H9 (cell line): Measurements from ENCODE around the gene RO60. TPM values are rescaled to one million over a fixed set of nuclear protein-coding genes. Genes with fewer than 3 reads are reported as not detected.

ENCODE experiments used
- DNase-seq: peaks from one replicate; pipeline ENCODE4 v3.0.0-alpha.2; 2017
- H2AFZ ChIP-seq: one replicate; pipeline ENCODE4 v1.6.1; 2013; ENCODE audit warnings: mild to moderate bottlenecking, low read length, control low read depth, moderate library complexity
- H2AK5ac ChIP-seq: 2 replicates; pipeline ENCODE4 v1.6.1; 2013; ENCODE audit warnings: low read length, control low read depth, mixed read lengths; ENCODE audit not compliant: insufficient read length
- H2BK120ac ChIP-seq: one replicate; pipeline ENCODE4 v1.6.1; 2013; ENCODE audit warnings: low read depth, mild to moderate bottlenecking, low read length, control low read depth, inconsistent platforms; ENCODE audit not compliant: poor library complexity, severe bottlenecking
- H2BK12ac ChIP-seq: 2 replicates; pipeline ENCODE4 v1.6.1; 2013; ENCODE audit warnings: low read length, control low read depth, mixed read lengths, low read depth; ENCODE audit not compliant: insufficient read length
- H2BK15ac ChIP-seq: 2 replicates; pipeline ENCODE4 v1.6.1; 2013; ENCODE audit warnings: low read depth, low read length, control low read depth
- H2BK20ac ChIP-seq: one replicate; pipeline ENCODE4 v1.6.1; 2013; ENCODE audit warnings: low read depth, mild to moderate bottlenecking, low read length, control low read depth, inconsistent platforms; ENCODE audit not compliant: poor library complexity, severe bottlenecking
- H2BK5ac ChIP-seq: 2 replicates; pipeline ENCODE4 v1.6.1; 2013; ENCODE audit warnings: low read length, control low read depth, mixed read lengths; ENCODE audit not compliant: insufficient read length
- H3K14ac ChIP-seq: 2 replicates; pipeline ENCODE4 v1.6.1; 2013; ENCODE audit warnings: low read length, control low read depth; ENCODE audit not compliant: insufficient read depth
- H3K18ac ChIP-seq: 2 replicates; pipeline ENCODE4 v1.6.1; 2013; ENCODE audit warnings: low read depth, mild to moderate bottlenecking, mixed read lengths, low read length, control low read depth; ENCODE audit not compliant: insufficient read length
- H3K23ac ChIP-seq: 2 replicates; pipeline ENCODE4 v1.6.1; 2013; ENCODE audit warnings: low read length, control low read depth, mixed read lengths, low read depth; ENCODE audit not compliant: insufficient read length
- H3K23me2 ChIP-seq: 2 replicates; pipeline ENCODE4 v1.6.1; 2013; ENCODE audit warnings: low read depth, mild to moderate bottlenecking, mixed read lengths, low read length, control low read depth; ENCODE audit not compliant: insufficient read length, poor library complexity, severe bottlenecking
- H3K27ac ChIP-seq: 2 replicates; pipeline ENCODE4 v1.5.1; 2013; ENCODE audit warnings: low read length, control low read depth, mixed read lengths, low read depth; ENCODE audit not compliant: insufficient read length
- H3K27me3 ChIP-seq: 2 replicates; pipeline ENCODE4 v1.6.1; 2013; ENCODE audit warnings: low read length, control low read depth, inconsistent platforms; ENCODE audit not compliant: insufficient read depth
- H3K4ac ChIP-seq: 2 replicates; pipeline ENCODE4 v1.6.1; 2013; ENCODE audit warnings: low read depth, mild to moderate bottlenecking, control low read depth, inconsistent platforms, low read length, moderate library complexity
- H3K4me1 ChIP-seq: 2 replicates; pipeline ENCODE4 v1.6.1; 2013; ENCODE audit warnings: low read length, control low read depth, inconsistent platforms; ENCODE audit not compliant: insufficient read depth
- H3K4me2 ChIP-seq: 2 replicates; pipeline ENCODE4 v1.6.1; 2013; ENCODE audit warnings: low read length, control low read depth, mixed read lengths; ENCODE audit not compliant: insufficient read length, insufficient read depth
- H3K56ac ChIP-seq: 2 replicates; pipeline ENCODE4 v1.6.1; 2013; ENCODE audit warnings: low read depth, mild to moderate bottlenecking, mixed read lengths, low read length, control low read depth; ENCODE audit not compliant: insufficient read length
- H3K79me1 ChIP-seq: 2 replicates; pipeline ENCODE4 v1.6.1; 2013; ENCODE audit warnings: low read depth, mild to moderate bottlenecking, moderate library complexity, low read length, control low read depth, inconsistent platforms; ENCODE audit not compliant: insufficient read depth, poor library complexity, severe bottlenecking
- H3K79me2 ChIP-seq: 2 replicates; pipeline ENCODE4 v1.6.1; 2013; ENCODE audit warnings: low read length, control low read depth, inconsistent platforms; ENCODE audit not compliant: insufficient read depth
- H3K9ac ChIP-seq: 2 replicates; pipeline ENCODE4 v1.6.1; 2013; ENCODE audit warnings: low read length, control low read depth, mixed read lengths; ENCODE audit not compliant: insufficient read length; ENCODE audit errors: extremely low read depth
- H3K9me3 ChIP-seq: one replicate; pipeline ENCODE4 v1.6.1; 2013; ENCODE audit warnings: low read depth, low read length, inconsistent platforms; ENCODE audit not compliant: control insufficient read depth
- H3T11ph ChIP-seq: one replicate; pipeline ENCODE4 v1.6.1; 2013; ENCODE audit warnings: mild to moderate bottlenecking, low read length, control low read depth, inconsistent platforms
- H4K20me1 ChIP-seq: one replicate; pipeline ENCODE4 v1.6.1; 2013; ENCODE audit not compliant: control insufficient read depth, insufficient read length, insufficient read depth
- H4K5ac ChIP-seq: 2 replicates; pipeline ENCODE4 v1.6.1; 2013; ENCODE audit warnings: low read depth, mild to moderate bottlenecking, mixed read lengths, low read length, control low read depth; ENCODE audit not compliant: insufficient read length
- H4K8ac ChIP-seq: replicated peaks from 2 replicates; pipeline ENCODE4 v1.6.1; 2013; ENCODE audit warnings: low read length, control low read depth, mixed read lengths, low read depth; ENCODE audit not compliant: insufficient read length
- H4K91ac ChIP-seq: 2 replicates; pipeline ENCODE4 v1.6.1; 2013; ENCODE audit warnings: low read depth, mild to moderate bottlenecking, moderate library complexity, mixed read lengths, low read length, control low read depth; ENCODE audit not compliant: insufficient read length
- H3K27ac Mint-ChIP-seq, 3 experiments: 2 replicates in 2 of 3; 3 replicates in 1 of 3; pipeline ENCODE4 v1.8.0; 2020 to 2021; ENCODE audit warnings: mixed read lengths in 3 of 3, mild to moderate bottlenecking in 1 of 3, moderate library complexity in 1 of 3
- H3K27me3 Mint-ChIP-seq: 2 replicates; pipeline ENCODE4 v1.8.0; 2021; ENCODE audit warnings: low read depth, mild to moderate bottlenecking, moderate library complexity, mixed read lengths
- H3K36me3 Mint-ChIP-seq, 3 experiments: 2 replicates in 2 of 3; 3 replicates in 1 of 3; pipeline ENCODE4 v1.8.0; 2020 to 2021; ENCODE audit warnings: low read depth in 3 of 3, mixed read lengths in 3 of 3; ENCODE audit not compliant: insufficient read depth in 1 of 3
- H3K4me1 Mint-ChIP-seq, 2 experiments: 2 replicates each; pipeline ENCODE4 v1.8.0; 2020; ENCODE audit warnings: mixed read lengths in 2 of 2
- H3K4me3 Mint-ChIP-seq, 2 experiments: 2 replicates in 1 of 2; 3 replicates in 1 of 2; pipeline ENCODE4 v1.8.0; 2020 to 2021; ENCODE audit warnings: mild to moderate bottlenecking in 2 of 2, mixed read lengths in 2 of 2, moderate library complexity in 1 of 2
- H3K9me3 Mint-ChIP-seq, 2 experiments: 2 replicates in 1 of 2; 3 replicates in 1 of 2; pipeline ENCODE4 v1.8.0; 2020; ENCODE audit warnings: mild to moderate bottlenecking in 2 of 2, mixed read lengths in 2 of 2, moderate library complexity in 1 of 2
- CTCF ChIP-seq: fragments of 200-600 bp; sonication (generic); conservative IDR thresholded peaks from 3 replicates; pipeline ENCODE4 v1.8.0; 2021; ENCODE audit warnings: antibody characterized with exemption, mild to moderate bottlenecking
- WGBS: extraction: QIAGEN DNeasy Blood & Tissue Kit; methylation state at CpG from one replicate; pipeline ENCODE4 v1.1.7; 2013; ENCODE audit warnings: missing lambda C conversion rate, low lambda C conversion rate, mixed read lengths; ENCODE audit not compliant: insufficient read length; ENCODE audit errors: extremely low coverage; 5-methylcytosine and 5-hydroxymethylcytosine counted together
- total RNA-seq: library from RNA; stranded (reverse); gene quantifications from 2 replicates; pipeline ENCODE4 v1.2.1, GENCODE V29; 2021

Gene RO60
- total RNA-seq, 1 experiment from 2014 or later = 84.7 TPM

GRCh38 chr1:193060115-193060403 is 647 bp downstream of the RO60 start:
- no peak for TF ChIP-seq CTCF
- Histone ChIP-seq H3K4ac (no peak overlapping the region), H3K27ac (peak overlapping the region; percentile 88), H4K5ac (peak overlapping the region; percentile 58), H3K79me1 (no peaks in the 10 kb centered on the region), H3K79me2 (peaks cover 29% of the 10 kb centered on the region; the same call in 1 of the 2 replicates), H3K56ac (peak overlapping the region; percentile 10), H2BK5ac (no peak overlapping the region), H4K20me1 (no peaks in the 10 kb centered on the region), H2AFZ (no peak overlapping the region), H3K18ac (peak overlapping the region; percentile 93), H2BK120ac (no peak overlapping the region), H3K27me3 (no peaks in the 10 kb centered on the region), H3K4me2 (peak overlapping the region; percentile 95), H4K91ac (no peak overlapping the region), H2BK20ac (no peak overlapping the region), H3K4me1 (no peaks in the 10 kb centered on the region; the same call in 1 of the 2 replicates), H3K14ac (peak overlapping the region; percentile 94; the same call in 1 of the 2 replicates), H2BK15ac (no peak overlapping the region), H2AK5ac (no peak overlapping the region), H3K9ac (peak overlapping the region; percentile 94), H3K23me2 (peaks cover 12% of the 10 kb centered on the region), H3K9me3 (no peaks in the 10 kb centered on the region), H4K8ac (peak overlapping the region; percentile 81), H3K23ac (no peak overlapping the region), H3T11ph (no peak overlapping the region), H2BK12ac (no peak overlapping the region)
- DNase-seq = no peak
- Mint-ChIP-seq H3K36me3 (peaks cover 0 to 12% (median 6%) of the 10 kb centered on the region in 3 experiments; a peak in 5 of 7 replicates), H3K4me1 (peaks cover 20 to 26% of the 10 kb centered on the region in 2 experiments), H3K27ac (peak overlapping the region; percentile 95 to 99 (median 98)), H3K4me3 (peak overlapping the region; percentile 85 to 99), H3K27me3 (no peaks in the 10 kb centered on the region), H3K9me3 (peaks cover 2 to 3% of the 10 kb centered on the region in 2 experiments; a peak in 1 of 5 replicates)
- no CpG with 5 or more reads among the region's 9 CpGs for WGBS
